MCF 10A (cell line): ENCODE data around the gene NECTIN4. TPM values are rescaled to one million over a fixed set of nuclear protein-coding genes. Genes with fewer than 3 reads are reported as not detected.

ENCODE experiments used
- BruUV-seq: library from RNA; stranded (reverse); fragments of 400-500 nt; replicated peaks from 2 replicates; lab custom pipeline; 2021; lab: Mats Ljungman, UMichigan
- CTCF ChIA-PET: fragments of 300-600 bp; sonication (Branson Sonifier 250); formaldehyde crosslinking; extraction: SDS; loops from one replicate; lab custom pipeline; 2021; ENCODE audit warnings: antibody characterized with exemption, inconsistent platforms; lab: Yijun Ruan, JAX
- POLR2A ChIA-PET: fragments of 300-600, 350-650 bp; sonication (Branson Sonifier 250); formaldehyde crosslinking; extraction: SDS; loops from one replicate; lab custom pipeline; 2020; ENCODE audit warnings: antibody characterized with exemption, inconsistent platforms; lab: Yijun Ruan, JAX
- DNase-seq: peaks from one replicate; pipeline ENCODE4 v3.0.0-alpha.2; 2018; ENCODE audit not compliant: unreplicated experiment
- H3K27ac Mint-ChIP-seq: one replicate; pipeline ENCODE4 v1.8.0; 2022; ENCODE audit warnings: mild to moderate bottlenecking, low read depth, mixed read lengths; ENCODE audit not compliant: unreplicated experiment
- H3K27me3 Mint-ChIP-seq: one replicate; pipeline ENCODE4 v1.8.0; 2022; ENCODE audit warnings: mixed read lengths; ENCODE audit not compliant: insufficient read depth, unreplicated experiment
- H3K36me3 Mint-ChIP-seq: one replicate; pipeline ENCODE4 v1.8.0; 2022; ENCODE audit warnings: mild to moderate bottlenecking, moderate library complexity, mixed read lengths; ENCODE audit not compliant: insufficient read depth, unreplicated experiment
- H3K4me1 Mint-ChIP-seq: one replicate; pipeline ENCODE4 v1.8.0; 2022; ENCODE audit warnings: mixed read lengths; ENCODE audit not compliant: insufficient read depth, unreplicated experiment
- H3K4me3 Mint-ChIP-seq: one replicate; pipeline ENCODE4 v1.8.0; 2022; ENCODE audit warnings: mild to moderate bottlenecking, moderate library complexity, mixed read lengths; ENCODE audit not compliant: unreplicated experiment
- H3K9me3 Mint-ChIP-seq: one replicate; pipeline ENCODE4 v1.8.0; 2022; ENCODE audit warnings: mixed read lengths; ENCODE audit not compliant: unreplicated experiment
- CTCF ChIP-seq: fragments of 200-600 bp; IDR thresholded peaks from one replicate; pipeline ENCODE4 v1.8.0; 2022; ENCODE audit warnings: antibody characterized with exemption, mild to moderate bottlenecking; ENCODE audit not compliant: unreplicated experiment
- intact Hi-C: fragments of 100-400 bp; cut with micrococcal nuclease; formaldehyde crosslinking; loops from 2 replicates; pipeline ENCODE4 v1.14.1; 2022
- total RNA-seq: library from RNA; stranded (reverse); gene quantifications from 2 replicates; pipeline ENCODE4 v1.2.3, GENCODE V29; 2022

NECTIN4 gene
- total RNA-seq, 1 experiment from 2014 or later, result 7.0 TPM

- no peak for DNase-seq
- CTCF ChIA-PET, result interaction anchor here (0.5 to 14.2 kb wide), 19 partner anchors 11 to 312 kb away, joined by 3 to 331 read pairs (median 5); partner anchors contain the start of genes ITLN2, KLHDC9 and USF1
- H3K9me3 Mint-ChIP-seq, result no peaks in the 10 kb centered on the region
- H3K27ac Mint-ChIP-seq, result no peak overlapping the region
- BruUV-seq, result no TSS peak
- POLR2A ChIA-PET, result interaction anchor here (1.1 to 7.3 kb wide), 4 partner anchors 25 to 49 kb away, joined by 3 to 122 read pairs (median 16); partner anchors contain the start of genes F11R, KLHDC9, NIT1 and PFDN2
- H3K4me1 Mint-ChIP-seq, result peaks cover 43% of the 10 kb centered on the region
- H3K27me3 Mint-ChIP-seq, result no peaks in the 10 kb centered on the region
- no peak overlapping the region for H3K4me3 Mint-ChIP-seq
- intact Hi-C loops, result no loop called here
- H3K36me3 Mint-ChIP-seq, result peaks cover 17% of the 10 kb centered on the region
- no peak for TF ChIP-seq CTCF
Observed at GRCh38 chr1:161070761-161071160, 18.6 kb downstream of the NECTIN4 start.

GRCh38 chr1:161069731-161070270, 19.6 kb downstream of the NECTIN4 start, which contains the start of gene ARHGAP30:
ARHGAP30 (minus strand) TSS chr1:161069891; CDS start chr1:161069624, 267 bp downstream.
- intact Hi-C loops, result no loop called here
- Mint-ChIP-seq H3K9me3 (no peaks in the 10 kb centered on the region), H3K4me1 (peaks cover 39% of the 10 kb centered on the region), H3K4me3 (no peak within 1 kb of the TSS), H3K27ac (no peak within 1 kb of the TSS), H3K36me3 (peaks cover 17% of the 10 kb centered on the region), H3K27me3 (no peaks in the 10 kb centered on the region)
- no peak for TF ChIP-seq CTCF
- no TSS peak for BruUV-seq
- ChIA-PET POLR2A (interaction anchor here (0.5 to 2.4 kb wide), 5 partner anchors 34 to 807 kb away, joined by 3 to 13 read pairs (median 3); partner anchors contain the start of genes DCAF8, F11R, NIT1 and PFDN2), CTCF (interaction anchor here (0.6 to 14.2 kb wide), 4 partner anchors 10 to 28 kb away, joined by 4 to 331 read pairs (median 22); partner anchors contain the start of gene KLHDC9)
- no peak for DNase-seq

- intact Hi-C loops, result no loop called here
- peaks cover 33% of the 10 kb centered on the region for H3K4me1 Mint-ChIP-seq
- no peak for TF ChIP-seq CTCF
- DNase-seq, result no peak
- no peaks in the 10 kb centered on the region for H3K27me3 Mint-ChIP-seq
- no peaks in the 10 kb centered on the region for H3K9me3 Mint-ChIP-seq
- no peak overlapping the region for H3K4me3 Mint-ChIP-seq
- ChIA-PET POLR2A (interaction anchor here (1.2 kb wide), 1 partner anchor 12 kb away, joined by 4 read pairs; no protein-coding TSS in a partner anchor), CTCF (interaction anchor here (0.6 to 14.2 kb wide), 4 partner anchors 18 to 238 kb away, joined by 4 to 331 read pairs (median 20); partner anchors contain the start of gene KLHDC9)
- BruUV-seq, result no TSS peak
- H3K36me3 Mint-ChIP-seq, result peaks cover 16% of the 10 kb centered on the region
- no peak overlapping the region for H3K27ac Mint-ChIP-seq
Observed at GRCh38 chr1:161069241-161069640, 20.1 kb downstream of the NECTIN4 start.
